Activated CD8-positive, alpha-beta memory T cell treated with anti-CD3 and anti-CD28 coated beads for 1 hour (primary cell): ENCODE data around the gene KLF7.

Experiments used
- DNase-seq, 2 donors: peaks; one replicate each; pipeline ENCODE4 v3.0.0-alpha.2; 2020; ENCODE audit warnings: low read depth in 1 of 2; ENCODE audit errors: extremely low read depth in 1 of 2

Gene KLF7

DNA sequence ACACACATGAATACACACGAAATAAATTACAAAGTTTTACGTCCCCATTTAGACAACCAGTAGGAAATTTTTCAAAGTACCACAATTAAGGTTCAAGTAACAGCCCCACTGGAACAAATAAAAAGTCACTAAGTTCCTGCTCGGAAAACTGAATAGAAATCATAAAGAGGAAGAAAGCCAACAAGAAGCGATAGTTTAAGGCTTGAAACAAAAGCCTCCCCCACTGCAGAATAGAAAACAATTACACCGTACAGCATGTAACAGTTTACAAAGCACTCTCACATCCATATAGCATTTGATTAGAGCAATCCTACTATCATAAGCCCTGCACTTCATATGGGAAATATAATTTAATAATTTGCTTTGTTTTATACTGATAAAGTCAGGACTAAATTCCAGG is 15.5 kb downstream of the KLF7 start:
- DNase-seq, result no peak

DNA sequence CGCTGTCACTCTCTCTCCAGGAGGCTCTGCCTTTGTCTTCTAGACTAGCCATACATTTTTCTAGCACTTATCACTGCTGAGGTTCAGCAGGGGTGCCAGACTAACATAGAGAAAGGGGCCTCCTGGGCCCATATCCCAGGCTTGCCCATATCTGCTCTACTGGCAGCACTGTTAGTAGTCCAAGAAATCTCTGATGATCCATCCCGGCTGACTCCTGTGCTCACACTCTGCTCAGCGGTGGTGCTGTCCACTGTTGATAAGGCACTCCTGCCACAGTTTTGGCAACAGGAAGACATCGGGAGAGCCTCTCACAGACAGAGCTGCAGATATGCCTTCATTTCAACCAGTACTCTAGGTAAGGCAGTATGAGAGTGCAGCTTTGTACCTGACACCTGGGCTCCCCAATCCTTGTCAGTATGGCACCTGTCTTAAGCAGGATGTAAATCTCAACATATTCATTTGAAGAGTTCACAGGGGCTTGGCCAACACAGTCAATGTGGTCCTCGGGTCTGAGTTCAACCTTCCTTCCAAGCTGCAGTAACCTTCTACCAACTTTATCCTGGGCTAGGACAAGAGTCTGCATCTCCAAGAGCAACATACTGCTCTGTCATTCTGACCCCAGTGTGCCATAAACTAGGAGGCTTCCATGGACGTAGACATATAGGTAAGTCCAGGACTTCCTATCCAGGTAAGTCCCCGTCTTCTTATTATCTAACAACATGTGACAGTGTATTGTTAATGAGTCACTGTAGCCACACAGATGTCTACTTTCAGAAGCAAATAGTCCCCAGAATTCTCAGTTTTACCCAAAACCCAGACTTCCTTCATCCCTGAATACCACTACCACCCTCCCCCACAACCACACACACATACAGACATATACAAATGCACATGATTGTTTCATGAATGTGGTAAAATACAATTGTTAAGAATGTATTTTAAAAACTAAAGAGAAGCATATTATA is 16.2 kb downstream of the KLF7 start:
- no peak for DNase-seq

DNA sequence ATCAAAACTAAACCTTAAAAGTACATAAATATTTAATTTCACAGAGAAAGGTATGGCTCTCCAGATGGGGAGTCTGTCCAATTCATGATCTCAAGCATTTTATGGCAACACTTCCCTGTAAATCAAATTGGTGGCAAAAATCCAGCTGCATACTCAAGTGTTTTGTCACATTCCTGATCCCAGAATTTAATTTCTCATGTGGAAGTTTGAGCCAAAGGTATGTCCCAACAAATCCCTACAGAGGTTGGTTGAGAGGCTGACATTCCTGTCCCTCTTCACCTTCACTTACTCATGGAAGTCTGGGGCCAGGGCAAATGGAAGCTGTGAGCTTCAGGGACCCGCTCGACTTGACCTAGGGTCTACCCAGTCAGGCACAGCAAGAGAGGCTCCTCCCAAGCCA is 17.7 kb downstream of the KLF7 start:
- DNase-seq, result no peak

DNA sequence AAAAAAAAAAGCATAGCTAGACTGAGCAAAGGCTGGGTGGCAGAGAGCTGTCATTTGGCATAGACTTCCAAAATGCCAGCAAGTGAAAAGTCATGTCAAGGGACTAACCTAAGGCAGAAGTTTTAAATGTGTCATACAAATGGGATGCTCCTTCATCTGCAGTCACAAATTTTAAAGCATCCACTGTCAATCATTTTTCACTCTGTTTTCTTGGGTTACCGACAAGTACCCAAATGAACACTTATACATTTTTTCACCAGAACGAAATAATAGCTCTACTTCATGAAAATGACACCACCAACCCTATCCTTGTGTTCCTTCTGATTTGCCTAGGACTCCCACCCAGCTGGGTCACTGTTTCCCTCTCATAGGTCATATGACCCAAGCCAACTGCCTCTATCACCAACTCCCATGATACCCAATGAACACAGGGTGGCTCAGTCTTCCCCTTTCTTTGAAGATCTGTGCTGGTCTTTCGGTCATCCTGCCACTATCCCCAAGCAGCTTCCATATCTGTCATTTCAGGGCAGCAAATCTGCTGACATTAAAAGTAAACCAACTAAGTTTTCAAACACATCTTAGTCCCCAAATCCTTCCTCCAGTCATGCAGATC is 21.5 kb downstream of the KLF7 start:
- DNase-seq, result no peak

DNA sequence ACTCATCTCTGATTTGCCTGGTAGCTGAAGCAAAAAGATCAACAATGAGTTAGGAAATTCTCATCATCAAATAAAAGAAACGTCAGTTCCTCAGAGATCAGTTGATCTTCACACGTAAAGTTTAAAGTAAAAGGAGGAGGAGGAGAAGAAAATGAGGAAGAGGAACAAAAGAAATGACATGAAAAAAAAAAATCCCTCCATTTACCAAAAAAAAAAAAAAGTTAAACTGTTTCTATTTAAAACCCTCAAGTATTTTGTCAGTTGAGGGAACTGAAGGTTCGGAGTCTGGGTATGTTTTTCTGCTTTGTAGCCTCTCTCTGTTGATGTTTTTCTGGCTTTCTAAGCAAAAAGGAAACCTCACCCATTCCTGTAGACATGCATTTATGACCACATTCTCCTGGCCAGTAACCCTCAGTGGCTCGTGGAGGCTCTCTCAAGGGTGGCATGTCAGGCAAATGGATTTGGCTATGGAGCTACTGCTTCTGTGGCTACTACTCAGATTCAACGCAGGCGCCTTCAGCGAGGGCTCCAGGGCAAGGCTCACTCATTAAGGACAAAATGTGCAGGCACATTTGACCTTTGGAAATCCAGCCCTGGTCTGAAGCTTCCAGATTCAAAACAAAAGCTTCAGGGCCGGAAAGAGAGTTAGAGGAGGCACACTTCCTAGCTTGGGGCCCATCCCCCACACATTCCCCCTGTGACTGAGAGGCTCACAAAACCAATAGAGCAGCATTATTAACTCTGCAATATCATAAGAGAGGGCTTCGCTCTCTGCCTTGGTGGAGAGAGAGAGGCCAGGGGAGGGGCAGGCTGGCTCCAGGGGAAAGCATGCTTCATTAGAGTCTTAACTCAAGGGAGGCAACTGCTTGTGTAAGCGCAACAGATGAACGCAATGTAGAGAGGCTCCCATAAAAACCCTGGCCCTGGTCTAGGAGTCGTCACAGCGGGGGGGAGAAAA is 22.3 kb downstream of the KLF7 start:
- DNase-seq, result peak in 1 of 2 donors; percentile 31

DNA sequence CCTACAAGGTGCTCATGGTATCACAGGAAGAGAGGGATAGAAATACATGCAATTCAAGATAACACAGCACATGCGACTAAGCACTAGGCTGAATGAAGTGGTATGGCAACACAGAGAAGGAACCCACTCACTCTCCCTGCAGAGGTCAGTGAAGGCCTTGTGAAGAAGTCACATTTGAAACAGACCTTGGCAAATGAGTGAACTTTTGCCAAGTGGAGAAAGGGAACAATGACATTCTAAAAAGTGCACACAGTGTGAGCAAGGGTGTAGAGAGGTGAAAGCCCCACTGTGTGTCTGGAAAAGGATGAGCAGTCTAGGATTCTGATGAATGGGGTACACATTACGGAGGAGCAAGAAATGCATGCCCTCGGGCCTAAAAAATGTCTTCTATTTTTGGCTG is 23.3 kb downstream of the KLF7 start:
- DNase-seq, result no peak

DNA sequence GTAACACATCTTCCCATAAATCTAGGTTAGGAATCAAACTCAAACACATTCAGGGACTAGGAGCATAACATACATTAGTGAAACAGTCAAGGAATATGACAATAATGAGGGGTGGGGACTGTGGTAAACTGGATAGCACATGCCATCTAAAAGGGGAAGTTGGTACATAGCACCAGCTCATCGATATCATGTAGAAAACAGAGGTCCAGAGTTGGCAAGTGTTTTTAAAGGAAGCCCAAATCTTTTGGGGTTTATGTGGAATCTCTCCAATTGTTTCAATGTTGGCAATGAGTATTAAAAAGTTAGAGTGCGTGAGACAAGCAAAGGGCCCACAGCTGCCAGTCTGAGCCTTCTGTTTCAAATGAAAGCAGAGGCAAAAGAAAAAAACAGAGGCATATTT is 24.4 kb downstream of the KLF7 start:
- no peak for DNase-seq

DNA sequence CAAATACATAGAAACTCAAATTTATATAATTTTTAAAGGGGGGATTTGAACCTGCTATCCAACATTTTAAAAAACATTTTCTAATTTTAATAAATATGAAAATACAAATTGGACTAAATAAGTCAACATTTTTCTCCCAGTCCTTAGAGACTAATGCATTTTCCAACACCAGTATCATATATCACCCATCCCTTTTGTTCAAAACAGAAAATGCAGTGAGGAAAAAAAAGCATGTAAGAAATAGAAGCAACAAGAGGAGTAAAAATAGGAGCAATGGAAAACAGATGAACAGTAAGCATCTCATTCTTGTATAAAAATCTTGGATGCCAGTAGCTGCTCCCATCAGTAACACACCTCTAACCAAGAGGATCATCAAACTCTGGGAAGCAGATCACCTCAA is 25.5 kb downstream of the KLF7 start:
- no peak for DNase-seq

DNA sequence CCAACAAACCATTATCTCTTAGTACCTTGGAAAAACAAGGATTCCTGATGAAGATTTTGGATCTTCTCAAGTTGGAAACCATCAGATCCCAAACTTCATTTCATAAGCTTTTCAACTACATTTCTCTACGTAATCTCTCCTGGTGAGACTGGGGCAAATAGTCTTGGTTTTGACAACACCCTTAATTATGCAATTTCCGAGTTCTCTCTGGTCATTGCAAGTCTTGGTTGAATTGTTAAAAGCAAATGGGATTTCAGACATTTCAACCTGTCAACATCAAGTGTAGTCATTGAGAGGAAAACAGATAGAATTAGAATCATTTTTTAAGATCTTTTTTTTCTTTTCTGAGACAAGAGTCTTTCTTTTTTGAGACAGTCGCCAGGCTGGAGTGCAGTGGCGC is 26.2 kb downstream of the KLF7 start:
- DNase-seq, result no peak

DNA sequence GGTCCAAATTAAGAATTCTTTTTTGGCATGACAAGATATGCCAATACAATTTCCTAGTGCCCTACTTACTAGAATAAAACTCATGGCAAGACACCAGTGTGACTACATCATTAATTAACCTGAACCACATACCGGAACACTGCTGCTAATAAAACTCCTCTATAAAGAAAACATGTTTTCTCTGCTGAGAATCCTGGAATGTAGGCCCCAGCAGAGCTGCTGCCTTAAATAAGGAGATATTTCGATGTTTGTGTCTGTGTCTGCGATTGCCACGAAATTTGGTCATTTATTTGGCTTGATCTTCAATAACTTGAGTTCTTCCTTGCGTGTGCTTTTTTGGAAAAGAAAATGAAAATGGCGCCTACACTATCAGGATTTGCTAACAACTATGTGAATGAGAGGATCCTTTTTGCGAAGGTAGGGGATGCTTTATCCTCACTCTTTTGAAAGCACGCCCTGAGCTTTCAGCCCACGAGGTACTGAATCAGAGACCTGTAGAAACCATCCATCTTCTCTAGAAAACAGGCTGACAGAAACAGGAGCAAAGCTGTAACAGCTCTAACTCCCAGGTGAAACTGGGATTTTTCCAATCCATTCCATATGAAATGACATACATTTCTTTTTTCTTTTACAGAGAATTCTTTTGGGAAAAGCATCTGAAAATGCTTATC is 27.0 kb downstream of the KLF7 start:
- no peak for DNase-seq

DNA sequence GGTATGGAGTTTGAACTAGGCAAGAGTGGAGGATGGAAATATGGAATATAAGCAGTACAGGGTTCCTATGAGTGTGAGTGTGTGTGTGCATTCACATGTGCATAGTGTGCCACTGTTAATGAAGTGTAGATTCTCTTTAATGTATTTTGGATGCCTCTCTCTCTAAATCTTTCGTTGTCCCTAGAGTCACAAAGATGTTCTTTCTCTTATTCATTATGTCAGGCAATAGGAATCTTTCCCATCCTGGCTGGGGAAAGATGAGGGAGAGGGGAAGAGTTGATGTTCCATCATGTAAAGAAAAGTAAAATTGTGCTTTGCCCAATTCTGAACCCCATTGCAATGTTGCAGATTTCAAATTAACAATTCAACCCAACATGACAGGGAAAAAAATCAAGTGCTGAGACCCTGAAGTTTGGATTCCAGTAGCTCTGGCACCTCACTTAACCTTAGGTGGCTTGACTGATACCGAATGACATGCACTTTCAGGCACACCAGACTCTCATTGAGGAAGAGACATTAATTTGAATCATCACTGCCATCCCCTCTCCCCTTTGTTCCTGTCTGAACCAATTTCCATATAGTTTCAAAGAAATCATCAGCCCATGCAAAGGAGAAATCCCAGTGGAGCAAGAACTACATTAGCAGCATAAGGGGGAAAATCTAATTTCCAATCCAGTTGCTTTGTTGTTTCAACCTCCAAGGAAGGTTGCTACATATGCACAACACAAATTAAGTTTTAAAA is 28.0 kb downstream of the KLF7 start:
- DNase-seq, result no peak

DNA sequence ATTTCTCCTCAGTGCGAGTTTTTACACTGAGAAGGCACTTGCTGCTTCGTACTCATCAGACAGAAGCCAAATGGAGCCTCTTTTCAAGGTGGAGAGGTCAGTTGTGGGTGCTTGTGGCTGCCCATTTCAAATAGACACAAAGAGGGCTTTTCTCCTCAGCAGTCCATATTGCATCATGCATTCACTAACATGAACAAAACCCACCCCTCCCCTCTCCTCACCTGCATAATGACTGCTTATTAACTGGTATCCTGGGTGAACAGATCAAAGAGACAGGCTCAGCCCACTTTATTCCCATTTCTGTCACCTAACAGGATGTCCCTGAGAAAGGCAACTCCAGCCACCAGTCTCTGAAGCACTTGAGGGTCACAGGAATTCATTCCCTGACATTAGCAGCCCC is 28.9 kb downstream of the KLF7 start:
- DNase-seq, result no peak

DNA sequence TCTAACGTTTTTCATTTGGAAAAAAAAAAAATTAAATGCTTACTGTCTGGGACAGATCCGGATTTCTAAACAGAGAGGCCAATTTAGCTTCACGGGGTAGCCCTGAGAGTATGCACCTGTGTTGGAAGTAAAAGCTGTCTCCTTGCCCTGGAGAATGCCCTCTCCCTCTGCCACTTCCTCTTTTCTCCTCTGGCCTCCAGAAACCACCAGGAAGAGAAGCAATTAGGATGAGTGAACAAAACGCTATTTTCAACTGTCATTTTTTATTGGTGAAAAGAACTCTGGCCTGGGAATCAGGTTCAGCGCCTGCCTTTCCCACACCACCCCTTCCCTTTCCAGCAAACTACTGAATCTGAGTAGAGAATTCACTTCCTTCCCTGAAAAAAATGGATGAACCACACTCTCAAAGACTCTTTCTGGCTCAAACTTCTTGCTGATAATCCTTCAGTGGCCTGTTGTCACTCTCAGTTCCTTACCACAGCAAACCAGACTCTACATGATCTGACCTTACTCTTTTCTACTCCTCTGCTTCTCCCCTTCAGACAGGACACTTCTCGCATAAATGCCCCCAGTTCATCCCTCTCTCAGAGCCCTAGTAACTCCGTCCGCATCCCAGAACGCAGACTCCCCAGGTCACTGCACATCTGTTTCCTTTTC is 29.8 kb downstream of the KLF7 start:
- no peak for DNase-seq

DNA sequence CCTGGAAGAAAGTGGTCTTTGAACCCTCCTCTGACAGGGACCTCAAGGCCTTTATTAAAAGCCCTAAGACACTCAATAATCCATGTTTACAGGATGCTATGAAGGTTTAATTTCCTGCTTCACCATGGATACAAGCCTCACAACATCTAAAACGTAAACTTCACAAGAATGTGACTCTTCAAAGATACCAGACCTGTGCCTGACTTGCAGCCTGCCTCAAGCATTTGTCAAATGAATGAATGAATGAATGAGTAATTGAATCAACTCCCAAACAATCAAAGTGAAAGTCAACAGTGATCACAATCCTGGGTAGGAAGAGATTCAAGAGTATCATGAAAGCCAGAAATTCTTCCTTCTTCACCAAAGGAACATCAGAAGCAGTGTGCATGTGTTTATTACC is 30.4 kb downstream of the KLF7 start:
- no peak for DNase-seq

DNA sequence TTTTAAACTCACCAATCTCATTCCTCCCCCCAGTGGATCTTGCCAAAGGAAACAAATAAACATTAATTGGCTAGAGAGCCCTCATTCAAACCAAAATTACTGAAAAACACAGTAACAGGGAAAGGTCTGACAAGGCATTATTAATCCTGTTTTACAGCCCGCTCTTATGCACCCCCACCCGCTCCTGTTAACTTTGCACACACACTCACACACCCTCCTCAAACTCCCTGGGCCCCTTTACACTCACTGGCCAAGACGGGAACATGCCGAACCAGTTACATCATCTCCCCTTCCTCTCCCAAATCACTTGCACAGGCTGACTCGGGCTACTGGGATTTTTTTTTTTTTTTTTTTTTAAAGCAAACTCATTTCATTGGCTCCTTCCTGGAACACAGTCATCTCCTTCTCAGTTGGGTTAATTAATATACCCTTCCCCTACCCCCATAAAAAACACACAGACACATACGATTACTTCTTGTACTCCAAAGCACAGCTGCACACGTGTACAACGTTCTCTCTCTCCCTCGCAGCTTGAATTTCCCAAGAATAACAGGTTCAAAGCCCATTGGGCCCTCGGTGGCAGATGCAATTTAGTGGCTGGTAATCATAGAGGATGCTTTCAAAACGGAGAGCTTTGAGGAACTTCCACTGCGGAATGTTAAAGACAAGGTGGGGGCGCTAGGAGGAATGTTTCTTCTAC is 31.8 kb downstream of the KLF7 start:
- no peak for DNase-seq

DNA sequence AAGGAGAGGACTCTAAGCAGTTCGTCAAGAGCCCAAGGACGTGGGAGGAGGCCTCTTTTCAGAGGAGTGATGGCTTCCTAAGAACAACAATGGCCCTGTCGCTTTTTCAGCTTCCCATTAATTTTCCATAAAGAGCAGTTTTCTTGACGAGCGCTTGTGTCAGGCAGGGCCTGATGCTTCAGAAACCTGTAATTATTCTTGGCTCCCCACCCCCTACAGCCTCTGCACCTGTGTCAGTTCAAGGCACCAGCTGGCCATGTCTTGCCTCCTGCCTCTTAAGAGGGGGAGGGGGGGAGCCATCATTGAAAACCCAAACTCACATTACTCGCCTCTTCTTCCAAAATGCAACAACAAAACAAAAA is 32.3 kb downstream of the KLF7 start:
- no peak for DNase-seq

DNA sequence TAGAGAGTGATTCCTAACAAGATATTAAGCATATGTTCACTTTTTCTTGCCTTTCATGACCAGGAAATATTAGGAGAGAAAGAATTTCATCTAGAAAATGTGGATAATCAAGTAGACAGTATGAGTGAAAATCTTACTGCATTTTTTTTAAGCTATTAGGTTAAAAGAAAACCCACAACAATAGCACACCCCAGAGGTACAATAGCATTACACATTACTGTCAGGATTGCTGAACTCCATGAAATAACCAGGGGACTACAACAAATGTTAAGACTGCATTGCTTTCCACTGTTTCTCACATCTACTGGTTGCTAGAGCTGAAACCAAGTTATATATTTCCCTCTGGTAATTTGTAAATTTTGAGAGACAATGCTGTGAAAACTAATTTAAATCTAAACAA is 33.7 kb downstream of the KLF7 start:
- no peak for DNase-seq

DNA sequence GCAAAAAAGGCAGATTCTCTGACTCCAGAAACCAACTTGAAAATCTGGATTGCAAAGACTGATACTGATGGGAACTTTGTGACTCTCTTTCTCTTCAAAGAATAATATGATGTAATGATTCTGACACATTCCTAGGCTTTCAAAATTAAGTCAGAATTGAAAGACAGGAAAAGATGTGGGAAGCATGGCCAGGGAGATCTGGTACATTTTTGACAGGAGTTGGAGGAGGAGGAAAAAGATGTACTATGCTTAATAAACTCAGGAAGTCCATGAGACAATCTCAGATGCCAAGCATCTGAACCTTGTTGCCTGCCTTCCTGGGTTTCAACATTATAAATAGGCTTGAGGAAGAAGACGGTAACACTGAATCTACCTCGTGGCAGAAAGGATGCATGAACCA is 34.2 kb downstream of the KLF7 start:
- DNase-seq, result no peak

DNA sequence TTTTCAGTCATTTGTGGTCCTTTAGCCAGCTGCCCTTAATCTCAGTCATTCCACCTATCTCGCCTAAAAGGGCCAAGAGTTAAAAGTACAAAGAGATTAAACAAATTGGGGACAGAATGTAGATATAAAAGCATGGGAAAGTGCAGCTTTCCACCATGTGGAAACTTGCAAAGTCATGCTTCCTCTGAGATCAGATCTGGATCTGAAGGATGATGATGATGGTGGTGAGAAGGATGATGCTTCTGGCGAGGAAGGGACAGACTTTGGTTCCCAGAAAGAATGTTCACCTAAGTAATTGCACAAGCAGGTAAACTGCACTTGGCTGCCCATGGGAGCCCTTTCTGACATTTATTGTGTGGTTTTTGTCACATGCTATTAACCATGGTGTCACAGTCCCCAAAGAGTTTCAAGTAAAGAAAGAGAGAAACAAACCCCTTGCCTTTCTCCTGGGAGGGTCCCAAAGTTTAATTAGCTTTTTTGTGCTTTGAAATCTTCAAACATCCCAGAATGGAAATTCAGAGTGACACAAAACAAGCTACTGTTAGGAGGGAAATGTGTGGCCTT is 34.7 kb downstream of the KLF7 start:
- DNase-seq, result no peak
